ENCODE measurements around the gene MMP15. TPM values are rescaled to one million over a fixed set of nuclear protein-coding genes. Genes with fewer than 3 reads are reported as not detected.

The MMP15 gene
- total RNA-seq, 4 donors from 2014 or later = 11.4 to 32.9 (median 28.4) TPM

DNA sequence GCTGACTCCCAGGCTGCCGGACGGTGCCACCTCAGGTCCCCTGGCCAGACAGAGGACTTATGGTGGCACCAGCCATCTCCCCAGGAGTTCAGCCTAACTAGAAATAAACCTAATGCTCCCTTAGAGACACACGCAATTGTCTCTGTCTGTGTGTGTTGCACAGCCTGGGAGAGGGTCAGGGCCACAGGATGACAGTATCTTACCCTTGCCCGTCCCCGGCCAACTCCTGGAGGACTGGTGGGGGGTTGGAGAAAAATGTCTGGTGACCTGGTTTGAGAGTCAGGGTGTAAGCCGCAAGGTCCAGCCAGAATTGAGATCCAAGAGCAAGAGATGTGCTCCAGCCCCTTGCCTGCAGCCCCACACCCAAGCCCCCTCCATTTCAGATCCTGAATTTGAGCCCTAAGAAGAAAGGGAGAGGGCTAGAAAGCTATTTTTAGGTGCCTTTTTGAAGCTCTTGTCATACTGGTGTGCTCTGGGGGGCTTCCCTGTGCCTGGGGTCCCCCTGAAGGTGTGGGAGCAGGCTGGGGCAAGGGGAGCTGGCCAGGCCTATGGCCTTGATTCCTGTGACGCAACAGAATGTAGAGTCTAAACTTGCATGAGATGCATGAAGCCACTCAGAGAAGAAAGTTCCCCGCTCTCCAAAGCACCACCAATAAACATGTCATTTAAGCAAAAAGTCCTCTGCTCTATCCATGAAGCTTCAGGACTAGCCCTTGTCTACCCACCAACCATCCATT lies 37.9 kb upstream of the MMP15 start:
- Histone ChIP-seq H3K27me3 (peaks cover 0 to 13% of the 10 kb centered on the region in 2 donors), H3K36me3 (no peaks in the 10 kb centered on the region), H3K27ac (no peak overlapping the region), H3K9me3 (no peaks in the 10 kb centered on the region), H3K4me1 (peaks cover 0 to 21% (median 9%) of the 10 kb centered on the region in 4 donors), H3K4me3 (no peak overlapping the region)
- WGBS, 2 donors = 96% methylated on average over 8 of the region's 8 CpGs
- no peak for DNase-seq (ENCODE audit: low spot score in 2 of 2)
- TF ChIP-seq EP300 (IDR thresholded peaks at IDR 0.05) (no peak), POLR2A (IDR thresholded peaks at IDR 0.05) (no peak)
- TF ChIP-seq, protein P1, sequence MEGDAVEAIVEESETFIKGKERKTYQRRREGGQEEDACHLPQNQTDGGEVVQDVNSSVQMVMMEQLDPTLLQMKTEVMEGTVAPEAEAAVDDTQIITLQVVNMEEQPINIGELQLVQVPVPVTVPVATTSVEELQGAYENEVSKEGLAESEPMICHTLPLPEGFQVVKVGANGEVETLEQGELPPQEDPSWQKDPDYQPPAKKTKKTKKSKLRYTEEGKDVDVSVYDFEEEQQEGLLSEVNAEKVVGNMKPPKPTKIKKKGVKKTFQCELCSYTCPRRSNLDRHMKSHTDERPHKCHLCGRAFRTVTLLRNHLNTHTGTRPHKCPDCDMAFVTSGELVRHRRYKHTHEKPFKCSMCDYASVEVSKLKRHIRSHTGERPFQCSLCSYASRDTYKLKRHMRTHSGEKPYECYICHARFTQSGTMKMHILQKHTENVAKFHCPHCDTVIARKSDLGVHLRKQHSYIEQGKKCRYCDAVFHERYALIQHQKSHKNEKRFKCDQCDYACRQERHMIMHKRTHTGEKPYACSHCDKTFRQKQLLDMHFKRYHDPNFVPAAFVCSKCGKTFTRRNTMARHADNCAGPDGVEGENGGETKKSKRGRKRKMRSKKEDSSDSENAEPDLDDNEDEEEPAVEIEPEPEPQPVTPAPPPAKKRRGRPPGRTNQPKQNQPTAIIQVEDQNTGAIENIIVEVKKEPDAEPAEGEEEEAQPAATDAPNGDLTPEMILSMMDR (IDR thresholded peaks at IDR 0.05) = no peak

DNA sequence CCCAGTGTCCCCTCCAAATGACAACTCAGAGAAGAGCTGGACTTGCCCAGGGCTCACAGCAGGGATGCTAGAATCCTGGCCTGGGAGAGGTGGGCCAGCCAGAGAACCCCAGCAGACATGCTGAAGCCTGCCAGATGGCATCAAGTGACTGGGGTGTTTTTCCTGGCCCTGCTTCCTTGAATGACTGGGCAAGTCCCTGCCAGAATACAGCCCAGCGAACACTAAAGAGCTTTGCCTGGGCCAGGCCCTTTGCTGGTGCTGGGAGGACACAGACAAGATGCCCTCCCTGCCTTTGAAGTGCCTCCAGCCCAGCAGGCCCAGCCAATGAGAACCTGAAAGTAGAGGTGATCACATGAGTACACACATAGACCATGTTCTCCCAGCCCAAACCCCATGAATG lies 36.6 kb upstream of the MMP15 start:
- no peak for DNase-seq (ENCODE audit: low spot score in 2 of 2)
- Histone ChIP-seq H3K27me3 (peaks cover 0 to 8% of the 10 kb centered on the region in 2 donors), H3K4me1 (peaks cover 0 to 21% (median 8%) of the 10 kb centered on the region in 4 donors), H3K36me3 (peaks cover 0 to 13% (median 0%) of the 10 kb centered on the region in 3 donors), H3K9me3 (no peaks in the 10 kb centered on the region), H3K4me3 (no peak overlapping the region), H3K27ac (no peak overlapping the region)
- 67 to 71% methylated on average over 1 of the region's 1 CpG for WGBS, 2 donors
- TF ChIP-seq, protein P1 (IDR thresholded peaks at IDR 0.05) = no peak
- TF ChIP-seq POLR2A (IDR thresholded peaks at IDR 0.05) (no peak), EP300 (IDR thresholded peaks at IDR 0.05) (no peak)

DNA sequence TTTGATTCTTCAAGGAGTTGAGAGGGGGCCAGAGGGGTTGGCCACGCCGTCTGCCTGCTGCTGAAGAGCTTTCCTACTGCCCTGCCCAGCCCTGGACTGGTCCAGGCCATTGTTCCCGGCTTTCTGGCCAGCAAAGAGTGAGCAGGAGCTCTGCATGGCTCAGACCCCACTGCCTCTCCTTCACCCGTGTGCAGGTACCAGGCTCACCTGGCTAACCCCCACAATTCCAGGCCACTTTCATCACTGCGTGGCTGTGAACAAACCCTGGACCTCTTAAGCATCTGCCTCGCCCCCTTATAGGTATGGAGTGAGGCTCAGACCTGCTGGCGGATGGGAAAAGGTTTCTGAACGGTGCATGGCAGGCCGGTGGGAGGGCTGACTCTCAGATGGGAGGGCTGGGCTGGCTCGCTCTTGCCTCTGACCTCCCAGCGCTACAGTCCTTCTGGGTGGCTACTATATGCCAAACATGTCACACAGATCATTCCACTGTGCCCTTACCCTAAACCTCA lies 33.9 kb upstream of the MMP15 start:
- H3K4me3 ChIP-seq = no peak overlapping the region
- H3K36me3 ChIP-seq = peaks cover 0 to 38% (median 3%) of the 10 kb centered on the region in 3 donors
- no peak for DNase-seq (ENCODE audit: low spot score in 2 of 2)
- 82 to 83% methylated on average over 10 of the region's 11 CpGs for WGBS, 2 donors
- TF ChIP-seq, protein P1 (IDR thresholded peaks at IDR 0.05) = no peak
- no peak for TF ChIP-seq POLR2A (IDR thresholded peaks at IDR 0.05)
- TF ChIP-seq EP300 (IDR thresholded peaks at IDR 0.05) = no peak
- no peaks in the 10 kb centered on the region for H3K9me3 ChIP-seq
- H3K27me3 ChIP-seq = no peaks in the 10 kb centered on the region
- peaks cover 0 to 16% (median 0%) of the 10 kb centered on the region in 4 donors for H3K4me1 ChIP-seq
- no peak overlapping the region for H3K27ac ChIP-seq

DNA sequence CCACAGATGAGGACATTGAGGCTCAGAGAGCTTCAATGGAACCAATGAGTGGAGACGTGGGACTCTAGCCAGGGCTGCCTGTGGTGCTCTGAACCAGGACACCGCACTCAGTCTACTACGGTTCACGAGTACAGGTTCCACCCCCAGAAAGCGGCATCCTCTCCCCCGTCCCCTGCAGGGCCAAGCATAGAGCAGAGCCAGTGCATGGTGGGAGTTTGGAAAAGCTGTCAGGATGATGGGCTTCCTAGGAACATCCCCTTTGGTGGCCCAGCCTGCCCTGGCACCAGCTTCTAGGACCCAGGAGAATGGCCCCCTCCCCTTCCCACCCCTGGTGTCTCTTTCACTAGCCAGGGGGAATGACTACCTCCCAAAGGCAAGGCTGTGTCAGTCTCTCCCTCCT lies 33.5 kb upstream of the MMP15 start:
- Histone ChIP-seq H3K27ac (no peak overlapping the region), H3K36me3 (peaks cover 3 to 43% (median 5%) of the 10 kb centered on the region in 3 donors), H3K9me3 (no peaks in the 10 kb centered on the region), H3K27me3 (no peaks in the 10 kb centered on the region), H3K4me1 (peaks cover 0 to 16% (median 0%) of the 10 kb centered on the region in 4 donors), H3K4me3 (no peak overlapping the region)
- DNase-seq (ENCODE audit: low spot score in 2 of 2) = no peak
- TF ChIP-seq, protein P1 (IDR thresholded peaks at IDR 0.05) = no peak
- TF ChIP-seq EP300 (IDR thresholded peaks at IDR 0.05) (no peak), POLR2A (IDR thresholded peaks at IDR 0.05) (no peak)
- 87 to 92% methylated on average over 6 of the region's 6 CpGs for WGBS, 2 donors

DNA sequence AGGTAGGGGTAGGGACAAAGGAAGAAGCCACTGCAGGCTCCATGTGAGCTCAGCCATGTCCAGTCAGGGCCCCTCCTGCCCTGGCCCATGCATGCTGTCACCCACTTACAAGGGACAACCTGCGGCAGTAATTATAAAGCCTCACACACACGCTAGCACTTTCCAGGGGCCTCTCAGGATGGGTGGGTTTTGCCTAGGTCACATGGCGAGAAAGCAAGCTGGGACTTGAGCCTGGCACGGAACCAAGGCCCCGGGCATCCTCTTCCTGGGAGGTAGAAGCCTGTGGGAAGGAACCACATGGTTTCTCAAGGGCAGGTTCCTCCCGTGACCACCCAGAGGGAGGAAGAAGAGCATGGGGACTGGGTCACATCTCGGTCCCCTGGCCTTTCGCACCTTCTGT lies 32.1 kb upstream of the MMP15 start:
- TF ChIP-seq, protein P1 (IDR thresholded peaks at IDR 0.05) = no peak
- TF ChIP-seq POLR2A (IDR thresholded peaks at IDR 0.05) (no peak), EP300 (IDR thresholded peaks at IDR 0.05) (no peak)
- DNase-seq (ENCODE audit: low spot score in 2 of 2) = no peak
- Histone ChIP-seq H3K27ac (no peak overlapping the region), H3K9me3 (no peaks in the 10 kb centered on the region), H3K36me3 (peaks cover 3 to 55% (median 14%) of the 10 kb centered on the region in 3 donors), H3K4me3 (no peak overlapping the region), H3K27me3 (no peaks in the 10 kb centered on the region), H3K4me1 (peaks cover 0 to 22% (median 3%) of the 10 kb centered on the region in 4 donors)
- WGBS, 2 donors = 69 to 78% methylated on average over 8 of the region's 8 CpGs
